Upper lobe of left lung (tissue), 4 donors: ENCODE results near the gene FAM221A.

Source experiments
- CTCF ChIP-seq, 6 experiments: fragments of 450-650 bp in 4 of 6; fragments of 200-600 bp in 2 of 6; sonication (generic) in 2 of 6; IDR thresholded peaks; one replicate each; pipeline ENCODE4 v1.5.1; 2016 to 2019; ENCODE audit warnings: antibody characterized with exemption in 6 of 6
- EP300 ChIP-seq, 4 donors: sonication (generic); formaldehyde crosslinking; IDR thresholded peaks; one replicate each; pipeline ENCODE4 v1.5.1; 2017; ENCODE audit warnings: antibody characterized with exemption in 4 of 4, control low read depth in 2 of 4
- POLR2A ChIP-seq, 4 donors: fragments of 450-650 bp; IDR thresholded peaks; one replicate each; pipeline ENCODE4 v1.5.1; 2016 to 2017; ENCODE audit warnings: antibody characterized with exemption in 4 of 4, mild to moderate bottlenecking in 2 of 4
- POLR2AphosphoS5 ChIP-seq, 2 donors: sonication (generic); formaldehyde crosslinking; IDR thresholded peaks; one replicate each; pipeline ENCODE4 v1.5.1; 2017; ENCODE audit warnings: antibody characterized with exemption in 2 of 2

GRCh38 chr7:23691320-23691719, 11.3 kb downstream of the FAM221A start:
- TF ChIP-seq POLR2AphosphoS5 (IDR thresholded peaks at IDR 0.05): no peak
- TF ChIP-seq CTCF (IDR thresholded peaks at IDR 0.05): no peak
- TF ChIP-seq POLR2A (IDR thresholded peaks at IDR 0.05): no peak
- TF ChIP-seq EP300 (IDR thresholded peaks at IDR 0.05): no peak
